GM23338 (cell line): ENCODE data around the gene JAKMIP2. TPM values are rescaled to one million over a fixed set of nuclear protein-coding genes. Genes with fewer than 3 reads are reported as not detected.

Experiments
- ATAC-seq: fragments of 200-7000 bp; cut with Tn5 transposase; 3 replicates; pipeline ENCODE4 v1.9.1; 2020
- DNase-seq: peaks from one replicate; pipeline ENCODE4 v3.0.0-alpha.2; 2015; ENCODE audit warnings: low spot score
- H2AFZ ChIP-seq: fragments of 200-600 bp; sonication (generic); 2 replicates; pipeline ENCODE4 v1.8.0; 2016; ENCODE audit warnings: antibody characterized with exemption, mild to moderate bottlenecking, moderate library complexity
- H3F3A ChIP-seq: fragments of 200-600 bp; sonication (generic); replicated peaks from 2 replicates; pipeline ENCODE4 v1.8.0; 2017; ENCODE audit warnings: antibody characterized with exemption, mixed run types, low read depth
- H3K27ac ChIP-seq: fragments of 200-600 bp; sonication (generic); 2 replicates; pipeline ENCODE4 v1.6.1; 2016; ENCODE audit warnings: low read depth
- H3K27me3 ChIP-seq: fragments of 200-600 bp; sonication (generic); 2 replicates; pipeline ENCODE4 v1.8.0; 2016; ENCODE audit warnings: mild to moderate bottlenecking, mixed run types, moderate library complexity; ENCODE audit not compliant: insufficient read depth
- H3K36me3 ChIP-seq: fragments of 200-600 bp; sonication (generic); 2 replicates; pipeline ENCODE4 v1.8.0; 2016; ENCODE audit warnings: mild to moderate bottlenecking; ENCODE audit not compliant: insufficient read depth
- H3K4me1 ChIP-seq: fragments of 200-600 bp; sonication (generic); 2 replicates; pipeline ENCODE4 v1.8.0; 2016; ENCODE audit warnings: mild to moderate bottlenecking, moderate library complexity; ENCODE audit not compliant: insufficient read depth
- H3K4me2 ChIP-seq: fragments of 200-600 bp; sonication (generic); 2 replicates; pipeline ENCODE4 v1.7.1; 2017; ENCODE audit warnings: mixed run types
- H3K4me3 ChIP-seq: fragments of 200-600 bp; sonication (generic); 2 replicates; pipeline ENCODE4 v1.6.1; 2016; ENCODE audit warnings: mixed run types
- H3K79me2 ChIP-seq: fragments of 200-600 bp; sonication (generic); replicated peaks from 2 replicates; pipeline ENCODE4 v1.8.0; 2017; ENCODE audit warnings: mild to moderate bottlenecking; ENCODE audit not compliant: insufficient read depth
- H3K9me2 ChIP-seq: fragments of 200-600 bp; sonication (generic); 2 replicates; pipeline ENCODE4 v1.8.0; 2017; ENCODE audit not compliant: insufficient read depth
- H4K20me1 ChIP-seq: fragments of 200-600 bp; sonication (generic); replicated peaks from 2 replicates; pipeline ENCODE4 v1.8.0; 2017; ENCODE audit warnings: mild to moderate bottlenecking; ENCODE audit not compliant: insufficient read depth
- H3K27ac Mint-ChIP-seq: 2 replicates; pipeline ENCODE4 v1.8.0; 2020; ENCODE audit warnings: inconsistent platforms, mild to moderate bottlenecking, moderate library complexity, mixed read lengths
- H3K27me3 Mint-ChIP-seq: 3 replicates; pipeline ENCODE4 v1.8.0; 2022; ENCODE audit warnings: low read depth, mild to moderate bottlenecking, moderate library complexity, mixed read lengths, inconsistent platforms; ENCODE audit not compliant: insufficient read depth, poor library complexity
- H3K36me3 Mint-ChIP-seq: 3 replicates; pipeline ENCODE4 v1.8.0; 2021; ENCODE audit warnings: low read depth, mild to moderate bottlenecking, inconsistent platforms, moderate library complexity, mixed read lengths
- H3K4me1 Mint-ChIP-seq: 3 replicates; pipeline ENCODE4 v1.8.0; 2020; ENCODE audit warnings: mild to moderate bottlenecking, inconsistent platforms, mixed read lengths
- H3K4me3 Mint-ChIP-seq: 3 replicates; pipeline ENCODE4 v1.8.0; 2021; ENCODE audit warnings: moderate library complexity, mild to moderate bottlenecking, inconsistent platforms, mixed read lengths
- H3K9me3 Mint-ChIP-seq: 3 replicates; pipeline ENCODE4 v1.8.0; 2020; ENCODE audit warnings: moderate library complexity, mild to moderate bottlenecking, inconsistent platforms, mixed read lengths
- CREB1 ChIP-seq: fragments of 250-450 bp; sonication (Bioruptor Pico); IDR thresholded peaks from 2 replicates; pipeline ENCODE4 v1.5.0; 2020; ENCODE audit warnings: low read depth, mild to moderate bottlenecking, moderate library complexity
- EZH2 ChIP-seq: fragments of 200-600 bp; sonication (generic); IDR thresholded peaks from one replicate; pipeline ENCODE4 v1.8.0; 2017; ENCODE audit warnings: antibody characterized with exemption, mild to moderate bottlenecking, low read depth; ENCODE audit not compliant: unreplicated experiment
- EZH2phosphoT487 ChIP-seq: fragments of 200-600 bp; sonication (generic); IDR thresholded peaks from one replicate; pipeline ENCODE4 v1.8.1; 2018; ENCODE audit warnings: antibody characterized with exemption; ENCODE audit not compliant: unreplicated experiment
- JUNB ChIP-seq: IDR thresholded peaks from one replicate; pipeline ENCODE4 v1.6.1; 2016; ENCODE audit warnings: antibody characterized with exemption; ENCODE audit not compliant: unreplicated experiment
- POLR2AphosphoS5 ChIP-seq: IDR thresholded peaks from 2 replicates; pipeline ENCODE4 v1.6.1; 2016; ENCODE audit warnings: antibody characterized with exemption, low read depth
- STAT1 ChIP-seq: IDR thresholded peaks from one replicate; pipeline ENCODE4 v1.6.1; 2016; ENCODE audit warnings: antibody characterized with exemption; ENCODE audit not compliant: unreplicated experiment
- ZNF114 ChIP-seq: fragments of 250-450 bp; sonication (Bioruptor Pico); IDR thresholded peaks from 2 replicates; pipeline ENCODE4 v1.5.0; 2020; ENCODE audit warnings: mild to moderate bottlenecking, moderate library complexity
- polyA plus RNA-seq: library from polyadenylated mRNA; unstranded; fragments of >200 nt; fragmentation: Nextera tagmentation; extraction: Ambion mirVana; gene quantifications from 2 replicates; pipeline ENCODE4 v1.2.1, GENCODE V29; 2016
- total RNA-seq: library from RNA; depleted of rRNA; stranded (reverse); fragments of >200 nt; shearing (Covaris generic); gene quantifications from 2 replicates; pipeline ENCODE4 v1.2.3, GENCODE V29; 2014
- TF ChIP-seq, protein P1 (sequence below): fragments of 250-450 bp; sonication (Bioruptor Pico); IDR thresholded peaks from 2 replicates; pipeline ENCODE4 v1.5.0; 2020; ENCODE audit warnings: mild to moderate bottlenecking, moderate library complexity
- TF ChIP-seq, protein P2 (sequence below), 2 experiments: fragments of 200-600 bp in 1 of 2; sonication (generic) in 1 of 2; conservative IDR thresholded peaks; 2 replicates each; pipeline versions ENCODE4 v1.5.1 to v1.6.1; 2016 to 2017; ENCODE audit warnings: antibody characterized with exemption in 2 of 2, low read depth in 2 of 2, mild to moderate bottlenecking in 2 of 2, moderate library complexity in 1 of 2
- TF ChIP-seq, protein P3 (sequence below): IDR thresholded peaks from 2 replicates; pipeline ENCODE4 v1.6.1; 2016; ENCODE audit warnings: antibody characterized with exemption

The JAKMIP2 gene
- total and polyA plus RNA-seq, 2 experiments from 2014 or later, result 20.5 to 27.2 TPM

DNA sequence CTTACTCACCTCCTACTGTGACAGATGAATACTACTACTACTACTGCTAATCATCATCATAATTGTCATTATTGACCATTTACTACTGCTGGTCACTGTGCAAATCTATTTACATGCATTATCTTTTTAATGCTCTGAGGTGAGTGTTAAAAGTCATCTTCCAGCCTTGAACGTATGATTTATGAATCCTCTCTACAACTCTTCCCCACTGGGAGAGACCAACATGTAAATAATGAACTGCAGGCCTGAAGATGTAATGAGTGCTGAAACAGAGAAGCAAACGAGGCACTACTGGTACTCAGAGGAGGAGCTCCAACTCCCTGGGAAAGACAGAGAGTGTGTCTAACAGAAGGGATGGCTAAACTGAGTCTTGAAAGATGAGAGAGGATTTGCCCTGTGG is 95.4 kb downstream of the JAKMIP2 start (continued):
- TF ChIP-seq, protein P1, sequence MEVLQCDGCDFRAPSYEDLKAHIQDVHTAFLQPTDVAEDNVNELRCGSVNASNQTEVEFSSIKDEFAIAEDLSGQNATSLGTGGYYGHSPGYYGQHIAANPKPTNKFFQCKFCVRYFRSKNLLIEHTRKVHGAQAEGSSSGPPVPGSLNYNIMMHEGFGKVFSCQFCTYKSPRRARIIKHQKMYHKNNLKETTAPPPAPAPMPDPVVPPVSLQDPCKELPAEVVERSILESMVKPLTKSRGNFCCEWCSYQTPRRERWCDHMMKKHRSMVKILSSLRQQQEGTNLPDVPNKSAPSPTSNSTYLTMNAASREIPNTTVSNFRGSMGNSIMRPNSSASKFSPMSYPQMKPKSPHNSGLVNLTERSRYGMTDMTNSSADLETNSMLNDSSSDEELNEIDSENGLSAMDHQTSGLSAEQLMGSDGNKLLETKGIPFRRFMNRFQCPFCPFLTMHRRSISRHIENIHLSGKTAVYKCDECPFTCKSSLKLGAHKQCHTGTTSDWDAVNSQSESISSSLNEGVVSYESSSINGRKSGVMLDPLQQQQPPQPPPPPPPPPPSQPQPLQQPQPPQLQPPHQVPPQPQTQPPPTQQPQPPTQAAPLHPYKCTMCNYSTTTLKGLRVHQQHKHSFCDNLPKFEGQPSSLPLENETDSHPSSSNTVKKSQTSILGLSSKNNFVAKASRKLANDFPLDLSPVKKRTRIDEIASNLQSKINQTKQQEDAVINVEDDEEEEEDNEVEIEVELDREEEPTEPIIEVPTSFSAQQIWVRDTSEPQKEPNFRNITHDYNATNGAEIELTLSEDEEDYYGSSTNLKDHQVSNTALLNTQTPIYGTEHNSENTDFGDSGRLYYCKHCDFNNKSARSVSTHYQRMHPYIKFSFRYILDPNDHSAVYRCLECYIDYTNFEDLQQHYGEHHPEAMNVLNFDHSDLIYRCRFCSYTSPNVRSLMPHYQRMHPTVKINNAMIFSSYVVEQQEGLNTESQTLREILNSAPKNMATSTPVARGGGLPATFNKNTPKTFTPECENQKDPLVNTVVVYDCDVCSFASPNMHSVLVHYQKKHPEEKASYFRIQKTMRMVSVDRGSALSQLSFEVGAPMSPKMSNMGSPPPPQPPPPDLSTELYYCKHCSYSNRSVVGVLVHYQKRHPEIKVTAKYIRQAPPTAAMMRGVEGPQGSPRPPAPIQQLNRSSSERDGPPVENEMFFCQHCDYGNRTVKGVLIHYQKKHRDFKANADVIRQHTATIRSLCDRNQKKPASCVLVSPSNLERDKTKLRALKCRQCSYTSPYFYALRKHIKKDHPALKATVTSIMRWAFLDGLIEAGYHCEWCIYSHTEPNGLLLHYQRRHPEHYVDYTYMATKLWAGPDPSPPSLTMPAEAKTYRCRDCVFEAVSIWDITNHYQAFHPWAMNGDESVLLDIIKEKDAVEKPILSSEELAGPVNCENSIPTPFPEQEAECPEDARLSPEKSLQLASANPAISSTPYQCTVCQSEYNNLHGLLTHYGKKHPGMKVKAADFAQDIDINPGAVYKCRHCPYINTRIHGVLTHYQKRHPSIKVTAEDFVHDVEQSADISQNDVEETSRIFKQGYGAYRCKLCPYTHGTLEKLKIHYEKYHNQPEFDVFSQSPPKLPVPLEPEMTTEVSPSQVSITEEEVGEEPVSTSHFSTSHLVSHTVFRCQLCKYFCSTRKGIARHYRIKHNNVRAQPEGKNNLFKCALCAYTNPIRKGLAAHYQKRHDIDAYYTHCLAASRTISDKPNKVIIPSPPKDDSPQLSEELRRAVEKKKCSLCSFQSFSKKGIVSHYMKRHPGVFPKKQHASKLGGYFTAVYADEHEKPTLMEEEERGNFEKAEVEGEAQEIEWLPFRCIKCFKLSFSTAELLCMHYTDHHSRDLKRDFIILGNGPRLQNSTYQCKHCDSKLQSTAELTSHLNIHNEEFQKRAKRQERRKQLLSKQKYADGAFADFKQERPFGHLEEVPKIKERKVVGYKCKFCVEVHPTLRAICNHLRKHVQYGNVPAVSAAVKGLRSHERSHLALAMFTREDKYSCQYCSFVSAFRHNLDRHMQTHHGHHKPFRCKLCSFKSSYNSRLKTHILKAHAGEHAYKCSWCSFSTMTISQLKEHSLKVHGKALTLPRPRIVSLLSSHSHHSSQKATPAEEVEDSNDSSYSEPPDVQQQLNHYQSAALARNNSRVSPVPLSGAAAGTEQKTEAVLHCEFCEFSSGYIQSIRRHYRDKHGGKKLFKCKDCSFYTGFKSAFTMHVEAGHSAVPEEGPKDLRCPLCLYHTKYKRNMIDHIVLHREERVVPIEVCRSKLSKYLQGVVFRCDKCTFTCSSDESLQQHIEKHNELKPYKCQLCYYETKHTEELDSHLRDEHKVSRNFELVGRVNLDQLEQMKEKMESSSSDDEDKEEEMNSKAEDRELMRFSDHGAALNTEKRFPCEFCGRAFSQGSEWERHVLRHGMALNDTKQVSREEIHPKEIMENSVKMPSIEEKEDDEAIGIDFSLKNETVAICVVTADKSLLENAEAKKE (CRISPR knock-in tag), result no peak
- no peak for TF ChIP-seq CREB1
- TF ChIP-seq JUNB, result no peak
- no peak for TF ChIP-seq STAT1
- TF ChIP-seq, protein P2, sequence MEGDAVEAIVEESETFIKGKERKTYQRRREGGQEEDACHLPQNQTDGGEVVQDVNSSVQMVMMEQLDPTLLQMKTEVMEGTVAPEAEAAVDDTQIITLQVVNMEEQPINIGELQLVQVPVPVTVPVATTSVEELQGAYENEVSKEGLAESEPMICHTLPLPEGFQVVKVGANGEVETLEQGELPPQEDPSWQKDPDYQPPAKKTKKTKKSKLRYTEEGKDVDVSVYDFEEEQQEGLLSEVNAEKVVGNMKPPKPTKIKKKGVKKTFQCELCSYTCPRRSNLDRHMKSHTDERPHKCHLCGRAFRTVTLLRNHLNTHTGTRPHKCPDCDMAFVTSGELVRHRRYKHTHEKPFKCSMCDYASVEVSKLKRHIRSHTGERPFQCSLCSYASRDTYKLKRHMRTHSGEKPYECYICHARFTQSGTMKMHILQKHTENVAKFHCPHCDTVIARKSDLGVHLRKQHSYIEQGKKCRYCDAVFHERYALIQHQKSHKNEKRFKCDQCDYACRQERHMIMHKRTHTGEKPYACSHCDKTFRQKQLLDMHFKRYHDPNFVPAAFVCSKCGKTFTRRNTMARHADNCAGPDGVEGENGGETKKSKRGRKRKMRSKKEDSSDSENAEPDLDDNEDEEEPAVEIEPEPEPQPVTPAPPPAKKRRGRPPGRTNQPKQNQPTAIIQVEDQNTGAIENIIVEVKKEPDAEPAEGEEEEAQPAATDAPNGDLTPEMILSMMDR (conservative IDR thresholded peaks at IDR 0.05; ENCODE audit: low read depth in 2 of 2), result no peak
- TF ChIP-seq EZH2phosphoT487, result no peak
- no peak for TF ChIP-seq POLR2AphosphoS5
- no peak for TF ChIP-seq EZH2

DNA sequence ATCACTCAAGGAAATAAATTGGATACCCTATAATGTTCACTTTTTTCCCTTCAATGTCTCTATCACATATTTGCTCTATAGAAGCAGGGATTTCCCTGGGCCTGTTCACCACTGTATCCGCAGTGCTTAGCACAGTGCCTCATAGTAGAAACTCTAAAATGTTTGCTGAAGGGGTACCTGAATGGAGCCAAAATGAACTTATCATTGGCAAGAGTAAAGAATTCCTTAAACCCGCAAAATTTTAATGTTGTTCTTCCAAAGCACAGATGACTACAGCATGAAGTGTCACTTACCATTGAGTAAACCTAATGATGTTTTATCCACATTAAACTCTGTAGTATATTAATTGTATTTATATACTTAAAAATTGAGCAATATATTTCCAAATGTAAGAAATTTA is 96.1 kb downstream of the JAKMIP2 start:
- H3K4me3 ChIP-seq, result no peak overlapping the region
- H4K20me1 ChIP-seq, result peaks cover 5% of the 10 kb centered on the region; the same call in 1 of the 2 replicates
- H3F3A ChIP-seq, result no peaks in the 10 kb centered on the region
- H3K4me2 ChIP-seq, result no peak overlapping the region
- Mint-ChIP-seq H3K36me3 (no peaks in the 10 kb centered on the region), H3K4me1 (peaks cover 18% of the 10 kb centered on the region), H3K4me3 (no peak overlapping the region), H3K9me3 (no peaks in the 10 kb centered on the region), H3K27me3 (no peaks in the 10 kb centered on the region), H3K27ac (no peak overlapping the region)
- no peaks in the 10 kb centered on the region for H3K27me3 ChIP-seq
- no peak overlapping the region; the same call in 1 of the 2 replicates for H3K27ac ChIP-seq
- H2AFZ ChIP-seq, result no peak overlapping the region
- DNase-seq (no peak), ATAC-seq (no peak)
- H3K9me2 ChIP-seq, result no peaks in the 10 kb centered on the region
- H3K36me3 ChIP-seq, result no peaks in the 10 kb centered on the region; the same call in 1 of the 2 replicates
- peaks cover 4% of the 10 kb centered on the region; the same call in 1 of the 2 replicates for H3K4me1 ChIP-seq
- H3K79me2 ChIP-seq, result no peaks in the 10 kb centered on the region; the same call in 1 of the 2 replicates
- TF ChIP-seq CREB1 (no peak), JUNB (no peak), STAT1 (no peak), EZH2 (no peak), ZNF114 (CRISPR knock-in tag) (no peak), EZH2phosphoT487 (no peak)
- TF ChIP-seq, protein P3, sequence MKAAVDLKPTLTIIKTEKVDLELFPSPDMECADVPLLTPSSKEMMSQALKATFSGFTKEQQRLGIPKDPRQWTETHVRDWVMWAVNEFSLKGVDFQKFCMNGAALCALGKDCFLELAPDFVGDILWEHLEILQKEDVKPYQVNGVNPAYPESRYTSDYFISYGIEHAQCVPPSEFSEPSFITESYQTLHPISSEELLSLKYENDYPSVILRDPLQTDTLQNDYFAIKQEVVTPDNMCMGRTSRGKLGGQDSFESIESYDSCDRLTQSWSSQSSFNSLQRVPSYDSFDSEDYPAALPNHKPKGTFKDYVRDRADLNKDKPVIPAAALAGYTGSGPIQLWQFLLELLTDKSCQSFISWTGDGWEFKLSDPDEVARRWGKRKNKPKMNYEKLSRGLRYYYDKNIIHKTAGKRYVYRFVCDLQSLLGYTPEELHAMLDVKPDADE, result no peak
